Measurements from ENCODE around the gene HDGF.

HDGF gene

DNA sequence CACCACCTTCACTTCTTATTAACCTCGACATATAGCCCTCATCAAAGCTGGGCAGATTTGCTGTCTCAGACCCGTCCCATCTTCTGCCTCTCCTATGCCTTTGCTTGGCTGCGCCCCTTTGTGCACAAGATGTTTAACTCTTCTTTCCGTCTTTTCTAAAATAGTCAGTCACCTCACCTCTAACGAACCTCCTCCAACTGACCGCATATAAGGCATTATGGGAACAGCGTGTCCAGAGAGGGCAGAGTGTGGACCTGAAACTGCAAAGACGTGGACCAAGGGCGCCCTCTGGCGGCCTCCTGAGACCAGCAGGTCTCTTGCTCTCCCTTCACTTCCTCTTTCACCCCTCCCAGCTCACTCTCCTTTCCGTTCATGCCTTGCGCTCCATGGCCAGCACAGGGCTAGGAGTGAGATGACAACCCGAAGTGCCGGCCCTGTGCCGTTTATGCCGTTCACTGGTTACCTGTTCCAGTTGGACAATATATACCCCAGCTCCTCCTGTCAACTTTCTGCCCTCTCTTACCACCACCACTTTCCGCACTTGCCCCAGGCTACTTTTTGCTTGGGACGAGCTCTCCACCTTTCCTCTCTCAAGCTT lies 25.7 kb downstream of the HDGF start:
- DNase-seq (ENCODE audit: low read depth, low spot score) = no peak

DNA sequence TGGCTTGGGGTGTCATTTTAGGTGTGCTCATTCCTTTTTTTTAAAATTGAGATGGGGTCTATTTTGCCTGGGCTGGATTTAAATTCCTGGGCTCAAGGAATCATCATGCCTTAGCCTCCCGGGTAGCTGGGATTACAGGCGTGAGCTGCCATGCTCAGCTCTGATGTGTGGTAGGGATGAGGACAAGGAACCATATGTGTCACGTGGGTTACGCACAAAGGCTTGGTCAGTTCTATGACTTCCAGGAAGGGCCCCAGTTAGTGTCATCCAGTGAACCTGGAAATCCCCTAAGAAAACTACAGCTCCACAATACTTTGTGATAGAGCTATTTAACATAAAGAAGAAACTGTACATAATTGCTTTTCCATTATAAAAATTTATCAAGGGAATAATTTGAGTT lies 29.9 kb downstream of the HDGF start:
- DNase-seq (ENCODE audit: low read depth, low spot score) = no peak

DNA sequence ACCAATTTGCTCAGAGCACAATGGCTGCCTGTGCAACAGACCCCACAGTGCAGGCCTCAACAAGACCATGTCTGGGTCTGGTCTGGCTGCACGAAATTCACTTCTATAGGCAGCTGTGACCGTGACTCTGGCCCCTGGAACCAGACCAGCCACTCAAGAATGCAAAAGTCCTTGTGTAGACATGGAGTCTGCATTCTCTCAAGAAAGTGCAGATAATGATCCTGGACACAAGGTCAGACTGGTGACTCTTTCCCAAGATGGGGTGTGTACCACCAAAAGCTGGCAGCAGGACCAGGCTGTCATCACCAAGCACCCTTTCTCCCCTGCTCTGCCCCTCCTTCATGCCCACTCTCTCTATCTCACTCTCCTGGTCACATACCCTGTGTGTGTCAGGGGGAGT lies 30.3 kb downstream of the HDGF start:
- DNase-seq (ENCODE audit: low read depth, low spot score) = no peak

DNA sequence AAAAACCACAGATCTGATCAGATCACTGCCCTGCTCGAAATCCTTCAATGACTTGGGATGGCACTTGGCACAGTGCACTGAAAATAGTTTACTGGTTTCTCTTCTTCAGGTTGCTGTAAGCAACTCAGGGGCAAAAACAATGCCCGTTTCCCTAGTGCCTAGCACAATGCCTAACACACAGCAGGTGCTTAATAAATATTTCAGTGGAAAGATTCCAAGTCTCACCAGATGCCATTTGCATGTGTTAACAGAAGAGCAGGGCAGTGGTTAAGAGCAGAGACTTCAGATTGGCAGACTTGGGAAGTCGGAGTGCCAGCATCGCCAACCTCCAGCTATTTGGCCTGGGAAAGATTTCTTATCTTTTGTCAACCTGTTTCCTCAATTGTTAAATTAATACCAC lies 34.1 kb downstream of the HDGF start:
- DNase-seq (ENCODE audit: low read depth, low spot score) = no peak

DNA sequence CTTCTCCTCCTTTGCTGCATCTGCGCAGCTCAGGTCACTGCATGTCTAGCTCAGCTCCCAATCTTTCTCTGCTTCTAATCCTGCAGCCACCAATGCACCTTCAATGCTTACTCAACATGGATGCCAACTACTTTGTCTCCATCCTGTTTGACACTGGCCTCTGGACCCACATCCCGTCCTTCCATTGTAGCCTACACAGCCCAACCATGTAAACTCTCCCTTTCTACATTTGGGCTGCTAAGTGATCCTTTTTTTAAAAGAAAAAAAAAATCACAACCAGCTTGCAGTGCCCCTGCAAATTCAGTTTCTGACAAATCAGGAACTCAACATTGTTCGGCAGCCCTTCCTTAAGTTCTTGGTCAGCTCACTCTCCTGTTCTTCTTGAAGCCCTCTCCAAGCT lies 36.6 kb downstream of the HDGF start:
- no peak for DNase-seq (ENCODE audit: low read depth, low spot score)

DNA sequence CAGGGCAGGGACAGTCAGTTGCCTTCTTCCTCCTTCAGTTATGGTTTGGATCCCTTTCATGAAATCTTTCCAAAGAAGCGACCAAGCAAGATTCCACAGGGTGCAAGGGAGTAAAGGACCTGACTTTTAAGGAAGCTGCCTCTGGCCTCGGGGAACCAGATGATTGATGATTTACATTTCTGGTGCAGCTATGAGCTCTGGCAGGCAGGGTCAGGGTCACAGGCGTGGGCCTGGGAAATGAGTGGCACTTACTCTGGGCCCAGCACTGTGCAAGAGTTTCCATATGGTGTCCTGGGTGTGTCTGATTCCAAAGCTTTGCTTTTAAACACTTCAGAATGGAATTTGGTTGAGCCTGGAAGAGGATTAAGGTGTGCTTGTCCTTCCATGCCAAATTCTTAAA lies 38.8 kb downstream of the HDGF start:
- no peak for DNase-seq (ENCODE audit: low read depth, low spot score)

DNA sequence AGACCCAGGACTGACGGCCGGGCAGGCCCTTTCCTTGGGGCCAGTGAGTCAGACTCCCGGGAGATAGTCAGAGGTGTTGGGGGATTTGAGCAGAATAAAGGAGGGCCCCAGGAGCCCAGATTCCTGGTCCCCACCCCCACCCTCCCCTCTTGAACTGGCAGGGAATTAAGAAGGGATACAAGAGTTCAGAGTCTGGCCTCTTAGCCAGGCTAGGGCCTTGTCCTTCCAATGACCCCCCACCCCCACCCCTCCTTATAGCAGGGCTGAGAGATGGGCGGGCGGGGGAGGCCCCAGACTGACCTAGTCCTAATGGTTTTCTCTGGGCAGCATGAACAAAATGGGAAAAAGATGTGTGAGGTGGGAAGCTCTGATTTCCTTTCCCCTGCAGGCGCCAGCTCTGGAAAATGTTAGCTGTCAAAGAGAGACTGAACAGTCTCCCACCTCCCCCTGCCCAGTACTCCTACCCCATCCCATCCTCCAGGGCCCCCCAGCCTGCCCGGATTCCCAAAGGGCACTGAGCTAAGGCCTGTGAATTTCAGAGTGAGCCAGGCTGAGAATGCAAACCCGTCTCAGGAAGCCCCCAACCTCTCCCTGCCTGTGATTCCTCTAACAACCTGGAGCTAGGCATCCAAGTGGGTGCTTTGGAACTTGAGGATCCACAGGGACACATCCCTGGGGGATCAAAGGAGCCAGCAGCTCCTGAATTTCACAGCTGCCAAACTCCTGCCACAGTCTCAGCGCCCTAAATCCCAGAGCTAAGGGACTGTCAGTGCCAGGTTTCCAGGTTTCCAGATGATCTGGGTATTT lies 40.3 kb downstream of the HDGF start:
- no peak for DNase-seq (ENCODE audit: low read depth, low spot score)

DNA sequence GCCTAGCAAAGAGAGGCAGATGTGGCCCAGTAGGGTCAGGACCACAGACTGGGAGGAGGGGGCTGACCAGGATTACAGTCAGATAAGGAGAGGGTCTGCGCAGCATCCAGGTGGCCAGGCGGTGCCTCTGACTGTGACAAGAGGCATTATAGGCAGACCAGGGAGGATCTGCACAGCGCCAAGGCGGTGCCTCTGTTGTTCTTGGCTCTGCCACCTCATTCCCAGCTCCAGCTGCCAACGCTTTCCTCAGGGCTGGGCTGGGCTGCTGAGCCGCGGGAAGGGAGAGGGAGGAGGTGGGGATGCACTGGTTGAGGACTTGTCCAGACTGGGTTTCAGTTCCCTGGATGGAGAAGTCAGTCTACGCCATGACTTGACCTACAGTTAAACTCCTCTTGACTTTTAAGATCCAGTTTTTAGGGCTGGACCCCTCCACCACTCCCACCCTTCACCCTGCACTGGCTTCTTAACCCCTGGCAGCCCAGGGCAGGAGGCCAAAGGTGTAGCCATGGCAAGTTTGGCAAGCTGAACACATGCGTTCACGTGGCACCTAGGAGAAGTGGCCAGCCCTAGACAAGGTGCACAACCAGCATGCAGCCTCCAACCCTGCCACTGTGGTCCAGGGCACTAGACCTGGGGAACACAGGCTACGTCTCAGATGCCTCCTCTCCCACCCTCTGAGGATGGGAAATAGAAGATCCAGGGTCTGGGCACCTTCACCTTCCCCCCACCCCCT lies 41.6 kb downstream of the HDGF start:
- DNase-seq (ENCODE audit: low read depth, low spot score) = no peak

DNA sequence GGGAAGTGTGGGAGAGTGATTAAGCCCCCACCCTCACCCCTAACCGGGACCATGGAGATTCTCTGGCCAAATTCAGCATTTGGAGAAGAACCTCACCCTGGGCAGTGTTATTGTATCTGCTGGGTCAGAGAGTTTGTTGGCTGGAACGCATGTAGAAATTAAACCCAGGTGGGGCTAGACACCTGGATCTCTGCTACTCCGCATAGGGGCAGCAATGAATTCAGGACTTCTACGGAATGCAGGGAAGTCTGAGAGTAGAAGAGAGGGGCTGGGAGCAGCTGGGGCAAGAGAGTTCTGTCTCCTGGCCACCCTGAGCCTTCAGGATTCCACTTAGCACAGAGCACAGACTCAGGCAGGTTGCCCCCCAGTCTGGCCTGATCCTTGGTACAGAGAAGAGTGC lies 42.4 kb downstream of the HDGF start:
- DNase-seq (ENCODE audit: low read depth, low spot score) = no peak

DNA sequence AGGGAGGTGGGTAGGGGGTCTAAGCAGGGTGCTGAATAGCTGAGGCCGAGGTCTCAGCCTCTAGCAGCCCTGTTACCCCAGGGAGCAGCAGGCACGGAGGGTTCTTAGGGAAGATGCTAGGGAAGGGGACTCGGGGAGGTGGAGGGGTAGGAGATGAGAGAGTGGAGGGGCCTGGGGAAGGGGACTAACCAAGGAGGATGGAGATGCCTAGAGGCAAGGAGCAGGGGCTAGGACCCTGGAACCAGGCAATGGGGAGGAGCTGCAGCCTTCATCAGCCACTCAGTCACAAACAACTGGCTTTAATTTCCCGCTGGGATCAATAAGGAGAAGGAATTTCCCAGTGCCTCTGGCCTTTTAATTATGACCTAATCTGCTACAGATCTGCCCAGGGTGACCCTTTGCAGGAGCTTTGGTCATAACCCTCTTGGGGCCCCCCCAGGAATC lies 43.2 kb downstream of the HDGF start:
- no peak for DNase-seq (ENCODE audit: low read depth, low spot score)

DNA sequence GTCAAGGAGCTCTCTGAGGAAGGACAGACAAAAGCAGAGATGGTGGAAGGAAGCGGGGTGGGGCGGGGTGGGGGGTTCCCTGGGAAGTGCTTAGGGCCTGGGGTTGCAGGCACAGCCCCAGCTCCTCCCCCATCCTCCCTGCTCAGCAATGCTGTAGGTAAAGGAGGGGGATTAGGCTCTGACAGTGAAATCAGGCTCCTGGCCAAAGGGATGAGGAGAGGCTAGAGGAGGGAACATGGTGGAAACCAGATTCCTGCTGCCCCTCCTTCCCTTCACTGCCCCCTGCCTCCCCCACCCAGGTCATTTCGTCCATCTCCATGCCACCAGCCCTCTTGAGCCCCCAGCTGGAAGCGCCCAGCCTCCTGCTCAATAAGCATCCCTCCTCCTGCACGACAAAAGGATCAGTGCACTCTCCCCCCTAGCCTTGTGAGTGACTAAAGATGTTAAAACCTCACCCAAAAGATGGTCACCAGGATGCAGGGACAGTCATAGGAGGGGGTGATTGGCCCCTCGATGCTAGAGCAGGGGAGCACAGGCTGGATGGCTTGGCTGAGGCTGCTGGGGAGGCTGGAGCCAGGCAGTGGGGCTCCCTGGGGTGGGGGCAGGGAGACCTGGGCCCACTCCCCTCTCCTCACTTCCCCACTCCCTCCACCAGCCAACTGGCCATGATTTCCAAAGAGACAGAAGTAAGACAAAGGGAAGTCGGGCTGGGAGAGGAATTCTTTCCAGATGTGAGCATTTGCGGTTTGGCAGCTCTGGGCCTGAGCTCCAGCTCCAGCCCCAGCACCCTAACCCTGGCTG lies 43.9 kb downstream of the HDGF start:
- DNase-seq (ENCODE audit: low read depth, low spot score) = no peak

DNA sequence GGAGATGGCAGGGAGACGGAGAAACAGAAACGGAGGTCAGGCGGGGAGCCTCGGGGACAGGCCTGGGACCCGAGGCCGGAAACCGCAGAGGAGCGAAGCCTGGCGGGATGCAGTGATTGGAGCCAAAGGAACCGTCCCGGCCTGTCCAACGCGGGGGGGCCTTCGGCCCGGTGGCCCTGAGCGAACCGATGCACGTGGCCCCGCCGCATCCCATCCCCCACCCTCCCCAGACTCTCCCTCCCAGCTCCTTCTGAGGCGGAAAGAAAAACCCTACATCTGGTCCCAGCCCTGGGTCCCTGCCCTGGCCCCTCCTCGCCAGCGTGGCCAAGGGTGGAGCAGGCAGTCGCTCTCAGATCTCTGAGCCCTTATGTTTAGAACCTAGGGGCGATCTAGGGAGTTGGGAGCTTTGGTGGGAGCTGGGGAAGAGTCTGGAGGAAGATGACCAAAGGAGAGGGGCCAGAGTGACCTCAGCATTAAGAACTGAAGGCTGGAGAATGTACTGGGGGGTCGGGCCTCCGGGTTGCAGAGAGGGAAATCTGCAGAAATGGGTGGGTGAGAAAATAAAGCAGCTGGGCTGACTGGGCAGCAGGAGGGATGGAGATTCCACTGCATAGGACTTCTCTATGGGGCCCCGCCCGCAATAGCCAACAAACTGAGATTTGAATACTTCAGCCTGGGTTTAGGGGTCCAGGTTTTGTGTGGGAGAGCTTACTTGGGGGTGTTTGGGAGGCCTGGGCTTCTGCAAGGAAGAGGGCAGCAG lies 44.6 kb downstream of the HDGF start:
- no peak for DNase-seq (ENCODE audit: low read depth, low spot score)

DNA sequence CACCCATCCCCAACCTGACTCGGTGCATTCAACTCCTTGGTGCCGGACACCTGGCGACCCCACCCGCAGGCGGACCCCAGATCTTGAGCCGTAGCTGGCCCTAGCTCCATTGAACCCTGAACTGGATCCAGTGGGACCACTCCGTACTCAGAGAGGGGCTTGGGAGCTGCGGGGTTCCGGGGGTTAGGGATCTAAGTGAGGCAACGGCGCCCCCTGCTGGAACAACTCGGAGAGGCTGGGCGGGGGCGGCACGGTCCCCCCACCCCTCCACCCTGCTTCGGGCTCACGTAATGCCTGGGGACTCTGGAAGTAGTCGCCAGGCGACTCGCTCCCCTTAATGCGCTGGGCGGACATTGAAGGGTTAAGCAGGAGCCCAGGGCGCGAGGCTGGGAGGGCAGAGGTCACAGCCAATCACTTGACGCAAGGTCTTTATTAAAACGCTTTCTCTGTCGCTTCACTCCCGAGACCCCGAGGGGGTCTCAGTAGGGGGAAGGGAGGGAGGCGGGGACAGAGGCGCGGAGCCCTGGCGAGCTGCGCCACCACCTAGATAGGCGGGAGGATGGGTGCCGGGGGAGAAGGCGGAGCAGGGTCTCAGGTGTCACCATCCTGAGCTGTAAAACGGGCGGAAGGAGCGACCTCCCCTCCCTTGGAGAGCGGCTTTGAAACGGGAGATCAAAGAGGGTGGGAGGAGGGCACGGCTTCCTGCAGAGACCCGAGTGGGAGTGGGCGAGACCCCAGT lies 45.4 kb downstream of the HDGF start:
- DNase-seq (ENCODE audit: low read depth, low spot score) = no peak

DNA sequence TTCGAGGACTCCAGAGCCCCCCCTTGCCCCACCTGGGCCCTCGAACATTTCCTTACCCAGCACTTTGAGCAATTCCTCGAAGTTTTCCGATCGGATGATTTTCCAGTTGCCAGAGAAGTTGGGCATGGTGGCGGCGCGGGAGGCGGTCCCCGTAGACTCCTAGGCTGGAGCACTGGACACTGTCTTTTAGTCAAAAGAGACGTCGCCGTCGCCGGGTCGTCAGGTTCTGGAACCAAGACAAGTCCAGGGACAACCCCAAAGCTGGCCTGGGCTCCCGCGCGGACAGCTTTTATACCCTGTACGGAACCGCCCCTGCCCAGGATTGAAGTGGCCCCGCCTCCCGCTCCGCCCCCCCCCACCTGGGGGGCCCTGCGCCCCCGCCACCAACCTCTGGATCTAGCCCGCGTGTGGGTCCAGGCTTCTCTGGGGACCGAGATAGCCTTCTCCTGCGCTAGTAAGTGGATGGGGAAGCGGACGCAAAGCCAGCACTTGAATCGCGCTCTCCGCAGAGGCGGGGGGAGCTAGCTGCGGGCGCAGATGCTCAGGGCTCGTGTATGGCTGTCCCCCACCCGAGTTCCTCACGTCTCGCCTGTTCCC lies 46.1 kb downstream of the HDGF start, which contains the start of gene CRABP2:
Gene CRABP2, minus strand, starts transcription at position 263 of the 597 bp plus-strand sequence. Its CDS starts 137 bp downstream, at position 126.
- DNase-seq (ENCODE audit: low read depth, low spot score) = no peak

DNA sequence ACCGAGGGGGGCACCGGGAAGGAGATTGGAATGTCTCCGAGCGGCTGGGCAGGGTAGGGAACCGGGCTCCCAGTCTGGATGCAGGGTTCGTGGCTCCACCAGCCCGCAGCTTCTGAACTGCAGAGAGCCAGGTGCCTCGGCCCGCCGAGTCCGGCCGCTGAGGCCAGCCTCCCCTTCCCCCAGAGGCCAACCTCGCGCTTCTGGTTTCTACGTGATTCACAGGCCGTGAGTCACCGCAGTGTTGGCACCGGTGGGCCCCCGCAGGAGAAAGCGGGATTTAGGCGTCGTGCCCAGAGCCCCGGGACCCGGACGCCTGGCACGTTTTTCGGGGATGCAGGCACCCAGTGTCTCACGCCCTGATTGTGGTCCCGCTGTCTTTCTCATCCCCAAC lies 46.5 kb downstream of the HDGF start:
- no peak for DNase-seq (ENCODE audit: low read depth, low spot score)

DNA sequence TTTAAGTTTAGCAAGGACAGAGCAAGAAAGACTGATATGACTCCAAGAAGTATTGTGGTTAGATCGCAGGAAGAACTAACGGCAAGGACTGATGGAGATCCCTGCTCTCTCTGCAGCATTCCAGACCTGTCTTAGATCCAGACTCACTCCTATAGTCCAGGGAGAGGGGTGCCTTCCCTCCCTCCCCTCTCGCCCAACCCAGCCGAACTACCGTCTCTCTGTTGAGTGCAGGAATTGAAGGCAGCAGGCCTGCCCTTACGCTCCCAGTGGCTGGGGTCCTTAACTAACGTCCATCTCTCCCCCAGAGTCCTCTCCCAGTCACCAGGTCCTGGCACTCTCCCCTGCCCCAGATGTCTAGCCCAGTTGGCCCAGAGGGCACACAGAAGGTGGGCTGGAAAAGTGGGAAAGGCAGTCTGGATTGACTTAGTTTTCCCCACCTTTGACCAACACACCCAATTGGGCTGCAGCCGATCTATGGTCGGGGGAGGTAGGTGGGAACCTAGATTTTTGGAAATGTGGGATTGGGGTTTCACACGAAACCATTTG lies 47.2 kb downstream of the HDGF start:
- DNase-seq (ENCODE audit: low read depth, low spot score) = no peak

DNA sequence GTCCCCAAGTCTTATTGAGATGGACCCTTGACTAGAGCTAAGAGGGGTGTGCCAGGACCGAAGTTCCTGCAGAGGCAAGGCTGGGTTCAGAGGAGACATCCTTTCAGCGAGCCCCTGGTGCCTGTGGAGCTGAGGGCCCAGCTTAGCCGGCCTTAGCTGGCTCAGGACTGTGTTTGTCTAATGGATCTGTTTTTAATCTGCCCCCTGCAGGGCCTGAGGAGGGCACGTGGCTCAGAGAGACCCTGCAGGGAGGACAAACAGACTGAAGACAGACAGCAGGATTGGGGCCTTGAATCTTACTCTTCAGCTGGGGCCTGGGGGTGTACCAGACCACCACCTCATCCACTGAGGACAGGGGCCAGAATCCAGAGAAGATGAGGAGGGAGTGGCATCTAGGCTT lies 47.7 kb downstream of the HDGF start:
- DNase-seq (ENCODE audit: low read depth, low spot score) = peak; percentile 68

DNA sequence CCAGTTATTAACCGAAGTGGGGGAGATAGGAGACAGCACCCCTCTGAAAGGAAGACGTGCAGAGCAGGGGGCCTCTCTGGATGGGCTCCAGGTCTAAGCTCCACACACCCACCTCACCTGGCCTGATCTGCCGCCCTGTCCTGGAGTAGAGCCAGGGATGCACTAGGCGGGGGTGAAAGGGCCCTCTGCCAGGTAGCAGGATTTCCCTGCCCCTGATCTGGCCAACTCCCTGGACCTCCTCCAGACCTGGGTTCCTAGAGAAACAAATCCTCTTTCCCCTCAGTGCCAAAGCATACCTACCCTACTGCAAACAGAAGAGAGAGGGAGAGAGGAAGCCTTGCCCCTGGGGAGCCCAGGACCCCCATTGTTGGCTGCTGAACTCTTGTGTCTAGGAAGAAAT lies 48.1 kb downstream of the HDGF start:
- no peak for DNase-seq (ENCODE audit: low read depth, low spot score)

DNA sequence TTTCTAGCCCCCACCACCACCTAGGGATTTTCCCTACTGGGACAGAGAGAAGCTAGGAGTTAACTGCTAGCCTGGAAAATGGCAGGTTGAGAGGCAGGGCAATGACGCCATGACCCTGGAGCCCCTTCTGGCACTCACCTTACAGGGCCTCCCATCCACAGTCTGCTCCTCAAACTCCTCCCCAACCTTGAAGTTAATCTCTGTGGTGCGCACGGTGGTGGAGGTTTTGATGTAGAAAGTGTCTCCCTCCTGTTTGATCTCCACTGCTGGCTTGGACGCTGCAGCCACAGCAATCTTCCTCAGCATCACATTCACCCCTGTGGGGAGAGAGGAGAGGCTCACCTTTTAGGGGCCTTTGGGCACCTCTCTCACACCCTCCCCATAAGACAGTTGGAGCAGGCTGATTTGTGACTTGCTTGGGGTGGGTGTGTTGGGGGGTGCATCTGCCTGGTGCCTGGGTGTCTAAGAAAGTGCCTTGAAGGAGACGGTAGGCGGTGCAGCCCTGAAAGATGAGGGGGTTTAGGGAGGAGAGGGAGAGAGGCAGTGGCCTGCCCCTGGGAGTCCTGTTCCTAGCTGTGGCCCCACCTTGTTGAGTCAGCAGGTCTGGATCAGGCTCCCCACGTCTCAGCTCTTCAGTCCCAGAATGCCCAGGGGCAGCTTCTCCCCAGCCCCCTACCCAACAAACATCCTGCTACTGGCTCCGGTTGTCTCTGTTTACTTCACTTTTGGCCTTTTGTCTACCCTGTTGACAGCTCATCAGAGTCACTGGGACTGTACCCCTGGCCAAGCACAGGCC lies 50.5 kb downstream of the HDGF start:
- no peak for DNase-seq (ENCODE audit: low read depth, low spot score)
